ENCODE results near the gene AGPAT2.

Gene AGPAT2

GRCh38 chr9:136700959-136701667 lies 13.9 kb upstream of the AGPAT2 start:
- DNase-seq, result no peak

- DNase-seq, result no peak
These were observed 13.0 kb upstream of the AGPAT2 start for GRCh38 chr9:136700304-136700703.

- DNase-seq, result no peak
These were observed 11.5 kb upstream of the AGPAT2 start for GRCh38 chr9:136698635-136699246.

GRCh38 chr9:136697821-136698526 lies 10.7 kb upstream of the AGPAT2 start:
- DNase-seq, result no peak

- DNase-seq, result no peak
These were observed 10.0 kb upstream of the AGPAT2 start for GRCh38 chr9:136697146-136697820.

- DNase-seq, result no peak
These were observed 9.2 kb upstream of the AGPAT2 start for GRCh38 chr9:136696502-136696901.

- no peak for DNase-seq
These were observed 8.7 kb upstream of the AGPAT2 start for GRCh38 chr9:136695955-136696354.

- DNase-seq, result peak in 1 of 2 experiments; percentile 29
These were observed 8.2 kb upstream of the AGPAT2 start for GRCh38 chr9:136695435-136695895.

GRCh38 chr9:136694872-136695247 lies 7.6 kb upstream of the AGPAT2 start:
- DNase-seq, result no peak

GRCh38 chr9:136694163-136694871 lies 7.1 kb upstream of the AGPAT2 start:
- no peak for DNase-seq

- DNase-seq, result no peak
These were observed 6.4 kb upstream of the AGPAT2 start for GRCh38 chr9:136693490-136694162.

GRCh38 chr9:136693135-136693489 lies 5.9 kb upstream of the AGPAT2 start:
- no peak for DNase-seq

GRCh38 chr9:136692185-136693134 lies 5.2 kb upstream of the AGPAT2 start:
- no peak for DNase-seq

GRCh38 chr9:136691316-136692184 lies 4.3 kb upstream of the AGPAT2 start:
- no peak for DNase-seq

GRCh38 chr9:136690806-136691261 lies 3.6 kb upstream of the AGPAT2 start:
- no peak for DNase-seq

GRCh38 chr9:136690104-136690805 lies 3.0 kb upstream of the AGPAT2 start:
- DNase-seq, result no peak

GRCh38 chr9:136689108-136689460 lies 1.8 kb upstream of the AGPAT2 start:
- DNase-seq, result no peak

GRCh38 chr9:136688274-136689107 lies 1.2 kb upstream of the AGPAT2 start:
- DNase-seq, result no peak

All from cerebellar nuclear complex (tissue), 1 donor.